Lower leg skin (tissue), 4 donors: ENCODE measurements around the gene TSPAN15. TPM values are rescaled to one million over a fixed set of nuclear protein-coding genes. Genes with fewer than 3 reads are reported as not detected.

Source experiments
- DNase-seq, 2 donors: peaks; one replicate each; pipeline ENCODE4 v3.0.0-alpha.2; 2019; ENCODE audit warnings: low spot score in 2 of 2
- H3K4me3 ChIP-seq: fragments of 200-600 bp; sonication (generic); 2 replicates; pipeline ENCODE4 v1.5.1; 2017; ENCODE audit warnings: mild to moderate bottlenecking, low read depth; ENCODE audit not compliant: poor library complexity, severe bottlenecking
- CTCF ChIP-seq, 3 donors: fragments of 450-650 bp; IDR thresholded peaks; one replicate each; pipeline ENCODE4 v1.5.1; 2016; ENCODE audit warnings: antibody characterized with exemption in 3 of 3, mild to moderate bottlenecking in 3 of 3, moderate library complexity in 2 of 3
- POLR2A ChIP-seq, 2 donors: fragments of 450-650 bp; IDR thresholded peaks; one replicate each; pipeline ENCODE4 v1.6.1; 2016 to 2017; ENCODE audit warnings: antibody characterized with exemption in 2 of 2, mild to moderate bottlenecking in 1 of 2, moderate library complexity in 1 of 2
- WGBS, 2 donors: methylation state at CpG; one replicate each; pipeline ENCODE4 v1.1.5; 2018; 5-methylcytosine and 5-hydroxymethylcytosine counted together
- intact Hi-C: fragments of 100-400 bp; cut with DNase I; formaldehyde crosslinking; loops from one replicate; pipeline ENCODE4 v1.15.0; 2023; ENCODE audit warnings: low total_unique reads
- total RNA-seq, 4 donors: library from RNA; depleted of rRNA; stranded (reverse); fragments of >200 nt; gene quantifications; one replicate each; pipeline ENCODE4 v1.1.0, GENCODE V29; 2016

The TSPAN15 gene
- total RNA-seq, 4 donors from 2014 or later: 5.9 to 47.7 (median 13.0) TPM

- intact Hi-C loops: no loop called here
- 68 to 80% methylated on average over 3 to 5 of the region's 5 CpGs for WGBS, 2 donors
- no peak overlapping the region for H3K4me3 ChIP-seq
- DNase-seq: no peak
- TF ChIP-seq POLR2A (IDR thresholded peaks at IDR 0.05): no peak
- TF ChIP-seq CTCF (IDR thresholded peaks at IDR 0.05): no peak
Observed at GRCh38 chr10:69461243-69462025, 10.2 kb downstream of the TSPAN15 start.

- 80 to 84% methylated on average over 6 of the region's 6 CpGs for WGBS, 2 donors
- TF ChIP-seq CTCF (IDR thresholded peaks at IDR 0.05) (no peak), POLR2A (IDR thresholded peaks at IDR 0.05) (no peak)
- no peak overlapping the region for H3K4me3 ChIP-seq
- intact Hi-C loops: no loop called here
- DNase-seq: no peak
Observed at GRCh38 chr10:69463886-69464285, 12.6 kb downstream of the TSPAN15 start.

GRCh38 chr10:69464401-69464800, 13.1 kb downstream of the TSPAN15 start:
- DNase-seq: no peak
- WGBS, 2 donors: 64 to 72% methylated on average over 7 of the region's 7 CpGs
- TF ChIP-seq CTCF (IDR thresholded peaks at IDR 0.05) (no peak), POLR2A (IDR thresholded peaks at IDR 0.05) (no peak)
- intact Hi-C loops: no loop called here
- H3K4me3 ChIP-seq: no peak overlapping the region

GRCh38 chr10:69464801-69465401, 13.6 kb downstream of the TSPAN15 start:
- TF ChIP-seq CTCF (IDR thresholded peaks at IDR 0.05): no peak
- no peak for TF ChIP-seq POLR2A (IDR thresholded peaks at IDR 0.05)
- intact Hi-C loops: loop anchor here (5.0 kb wide), 1 partner anchor 1413 kb away; no protein-coding TSS in a partner anchor
- no peak overlapping the region for H3K4me3 ChIP-seq
- no peak for DNase-seq
- 15 to 17% methylated on average over 2 of the region's 2 CpGs for WGBS, 2 donors

GRCh38 chr10:69465457-69466157, 14.3 kb downstream of the TSPAN15 start:
- H3K4me3 ChIP-seq: no peak overlapping the region
- no peak for TF ChIP-seq CTCF (IDR thresholded peaks at IDR 0.05)
- TF ChIP-seq POLR2A (IDR thresholded peaks at IDR 0.05): no peak
- 83 to 91% methylated on average over 9 of the region's 9 CpGs for WGBS, 2 donors
- intact Hi-C loops: loop anchor here (5.0 kb wide), 1 partner anchor 1413 kb away; no protein-coding TSS in a partner anchor
- DNase-seq: no peak
